SH-SY5Y (cell line): ENCODE measurements around the gene EMP2.

ENCODE experiments used
- GATA2 ChIP-seq: IDR thresholded peaks from 2 replicates; pipeline ENCODE4 v1.6.1; 2011; ENCODE audit warnings: mild to moderate bottlenecking, low read depth, low read length
- GATA3 ChIP-seq: IDR thresholded peaks from 2 replicates; pipeline ENCODE4 v1.6.1; 2011; ENCODE audit warnings: low read depth, mild to moderate bottlenecking, low read length, moderate library complexity

DNA sequence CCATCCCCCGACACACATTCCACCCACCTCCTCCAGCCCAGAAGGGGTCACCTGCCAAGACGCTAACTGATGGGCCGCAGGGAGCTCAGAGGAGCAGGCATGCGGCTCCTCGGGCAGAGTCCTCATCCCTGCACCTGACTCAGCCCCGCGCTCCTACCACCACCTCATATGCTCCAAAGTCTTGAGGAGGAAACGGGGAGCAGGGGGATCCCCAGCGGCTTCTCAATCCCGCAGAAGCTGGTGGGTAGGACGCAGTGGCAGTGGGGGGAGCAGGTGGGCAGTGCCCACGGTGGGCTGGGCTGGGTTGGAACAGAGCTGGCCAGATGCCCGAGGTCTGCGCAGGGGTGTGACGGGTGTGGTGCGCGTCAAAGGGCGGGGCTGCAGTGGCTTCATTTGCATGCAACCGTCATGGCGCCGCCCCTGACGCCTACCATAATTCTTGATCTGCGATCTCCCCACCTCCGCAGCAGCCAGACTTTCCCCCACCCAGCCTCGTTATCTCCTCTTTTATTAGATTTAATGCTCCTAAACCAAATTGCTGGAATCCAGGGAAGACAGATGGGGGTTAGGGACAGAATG, 39.0 kb upstream of the EMP2 start:
- TF ChIP-seq GATA3: no peak
- peak; percentile 67 for TF ChIP-seq GATA2
